WTC11 (cell line): Measurements from ENCODE around the gene TMEM117. TPM values are rescaled to one million over a fixed set of nuclear protein-coding genes. Genes with fewer than 3 reads are reported as not detected.

ENCODE experiments used
- ATAC-seq: fragments of 200-7000 bp; cut with Tn5 transposase; 2 replicates; pipeline ENCODE4 v1.10.0; 2021; ENCODE audit warnings: mild to moderate bottlenecking, moderate library complexity
- CTCF ChIA-PET: fragments of 300-600 bp; sonication (Branson Sonifier 250); formaldehyde crosslinking; loops from one replicate; lab custom pipeline; 2021; ENCODE audit warnings: antibody characterized with exemption; lab: Charles Lee
- POLR2A ChIA-PET: fragments of 350-600 bp; sonication (Branson Sonifier 250); formaldehyde crosslinking; loops from one replicate; lab custom pipeline; 2021; ENCODE audit warnings: antibody characterized with exemption; lab: Charles Lee
- DNase-seq: peaks from one replicate; pipeline ENCODE4 v3.0.0; 2021; ENCODE audit warnings: low spot score
- H3K27ac Mint-ChIP-seq: 2 replicates; pipeline ENCODE4 v1.8.0; 2021; ENCODE audit warnings: mixed read lengths
- H3K27me3 Mint-ChIP-seq: 2 replicates; pipeline ENCODE4 v1.8.0; 2021; ENCODE audit warnings: low read depth, mild to moderate bottlenecking, moderate library complexity, mixed read lengths
- H3K36me3 Mint-ChIP-seq: 2 replicates; pipeline ENCODE4 v1.8.0; 2021; ENCODE audit warnings: mixed read lengths
- H3K4me1 Mint-ChIP-seq: 2 replicates; pipeline ENCODE4 v1.8.0; 2022; ENCODE audit warnings: mixed read lengths
- H3K4me3 Mint-ChIP-seq: 2 replicates; pipeline ENCODE4 v1.8.0; 2021; ENCODE audit warnings: mild to moderate bottlenecking, moderate library complexity, mixed read lengths
- H3K9me3 Mint-ChIP-seq: 2 replicates; pipeline ENCODE4 v1.8.0; 2021; ENCODE audit warnings: mixed read lengths
- ATF1 ChIP-seq: sonication (generic); formaldehyde crosslinking; IDR thresholded peaks from 2 replicates; pipeline ENCODE4 v1.8.1; 2023; ENCODE audit warnings: mild to moderate bottlenecking, moderate library complexity, missing genetic modification reagents
- CREM ChIP-seq: sonication (generic); formaldehyde crosslinking; IDR thresholded peaks from 2 replicates; pipeline ENCODE4 v1.8.1; 2022; ENCODE audit warnings: mild to moderate bottlenecking, missing genetic modification reagents, moderate library complexity
- ESRRA ChIP-seq: sonication (generic); formaldehyde crosslinking; IDR thresholded peaks from 2 replicates; pipeline ENCODE4 v1.8.1; 2022; ENCODE audit warnings: mild to moderate bottlenecking, missing genetic modification reagents, borderline replicate concordance
- KAT7 ChIP-seq: sonication (generic); formaldehyde crosslinking; IDR thresholded peaks from 2 replicates; pipeline ENCODE4 v1.8.1; 2023; ENCODE audit warnings: missing genetic modification reagents, mild to moderate bottlenecking, borderline replicate concordance
- NR3C1 ChIP-seq: sonication (generic); formaldehyde crosslinking; conservative IDR thresholded peaks from 2 replicates; pipeline ENCODE4 v1.8.1; 2023; ENCODE audit warnings: low read depth, mild to moderate bottlenecking, missing genetic modification reagents
- PREB ChIP-seq: sonication (generic); formaldehyde crosslinking; IDR thresholded peaks from 2 replicates; pipeline ENCODE4 v1.8.1; 2022; ENCODE audit warnings: mild to moderate bottlenecking, missing genetic modification reagents, moderate library complexity, borderline replicate concordance
- RELA ChIP-seq: sonication (generic); formaldehyde crosslinking; IDR thresholded peaks from 2 replicates; pipeline ENCODE4 v1.8.1; 2022; ENCODE audit warnings: missing genetic modification reagents, mild to moderate bottlenecking, borderline replicate concordance
- SMAD3 ChIP-seq: sonication (generic); formaldehyde crosslinking; IDR thresholded peaks from 2 replicates; pipeline ENCODE4 v1.8.0; 2022; ENCODE audit warnings: missing genetic modification reagents, mild to moderate bottlenecking, borderline replicate concordance
- TCF7 ChIP-seq: sonication (generic); formaldehyde crosslinking; IDR thresholded peaks from 2 replicates; pipeline ENCODE4 v1.8.0; 2022; ENCODE audit warnings: mild to moderate bottlenecking, low read depth, missing genetic modification reagents, moderate library complexity
- USF1 ChIP-seq: sonication (generic); formaldehyde crosslinking; IDR thresholded peaks from 2 replicates; pipeline ENCODE4 v1.8.0; 2022; ENCODE audit warnings: mild to moderate bottlenecking, missing genetic modification reagents
- ZNF671 ChIP-seq: fragments of 250-450 bp; sonication (Bioruptor Pico); IDR thresholded peaks from 2 replicates; pipeline ENCODE4 v1.8.0; 2021; ENCODE audit warnings: mild to moderate bottlenecking
- total RNA-seq: library from RNA; stranded (reverse); gene quantifications from 3 replicates; pipeline ENCODE4 v1.2.3, GENCODE V29; 2021
- TF ChIP-seq, protein P1 (sequence below): sonication (generic); formaldehyde crosslinking; IDR thresholded peaks from 2 replicates; pipeline ENCODE4 v1.8.0; 2023; ENCODE audit warnings: mild to moderate bottlenecking, missing genetic modification reagents
- TF ChIP-seq, protein P2 (sequence below): sonication (generic); formaldehyde crosslinking; IDR thresholded peaks from 2 replicates; pipeline ENCODE4 v1.8.0; 2022; ENCODE audit warnings: mild to moderate bottlenecking, missing genetic modification reagents
- TF ChIP-seq, protein P3 (sequence below): fragments of 250-450 bp; sonication (Bioruptor Pico); conservative IDR thresholded peaks from 2 replicates; pipeline ENCODE4 v1.9.0; 2021; ENCODE audit warnings: mild to moderate bottlenecking
- TF ChIP-seq, protein P4 (sequence below): sonication (generic); formaldehyde crosslinking; IDR thresholded peaks from 2 replicates; pipeline ENCODE4 v1.8.1; 2023; ENCODE audit warnings: mild to moderate bottlenecking, missing genetic modification reagents
- TF ChIP-seq, protein P5 (sequence below): sonication (generic); formaldehyde crosslinking; IDR thresholded peaks from 2 replicates; pipeline ENCODE4 v1.8.1; 2023; ENCODE audit warnings: mild to moderate bottlenecking, missing genetic modification reagents, borderline replicate concordance
- TF ChIP-seq, protein P6 (sequence below): sonication (generic); formaldehyde crosslinking; IDR thresholded peaks from 2 replicates; pipeline ENCODE4 v1.8.1; 2023; ENCODE audit warnings: mild to moderate bottlenecking, missing genetic modification reagents, moderate library complexity
- TF ChIP-seq, protein P7 (sequence below): sonication (generic); formaldehyde crosslinking; IDR thresholded peaks from 2 replicates; pipeline ENCODE4 v1.8.1; 2023; ENCODE audit warnings: mild to moderate bottlenecking, missing genetic modification reagents, moderate library complexity

TMEM117 gene
- total RNA-seq, 1 experiment from 2014 or later: 1.5 TPM

DNA sequence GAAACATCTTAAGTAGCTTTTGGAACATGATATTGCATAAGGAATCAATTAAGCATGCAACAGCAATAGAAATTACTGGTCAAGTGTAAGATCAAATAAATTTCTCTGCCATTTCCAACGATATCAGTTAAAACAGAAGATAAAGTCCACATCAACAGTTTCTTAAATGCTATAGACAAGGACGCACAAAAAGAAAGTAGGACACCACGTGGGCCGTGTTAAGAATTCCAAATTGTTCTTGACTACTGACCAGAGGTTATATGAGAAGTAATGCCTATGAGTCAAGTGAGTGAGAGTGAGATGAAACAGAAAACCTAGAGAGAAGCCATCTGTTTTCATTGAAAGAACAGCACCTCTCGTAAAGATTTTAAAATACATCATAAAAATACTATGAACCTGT is 318.2 kb downstream of the TMEM117 start:
- no peak overlapping the region for H3K27ac Mint-ChIP-seq

More for the DNA sequence above, 318.2 kb downstream of the TMEM117 start:
- no peaks in the 10 kb centered on the region for H3K36me3 Mint-ChIP-seq
- POLR2A ChIA-PET: no interaction called here
- TF ChIP-seq, protein P1, sequence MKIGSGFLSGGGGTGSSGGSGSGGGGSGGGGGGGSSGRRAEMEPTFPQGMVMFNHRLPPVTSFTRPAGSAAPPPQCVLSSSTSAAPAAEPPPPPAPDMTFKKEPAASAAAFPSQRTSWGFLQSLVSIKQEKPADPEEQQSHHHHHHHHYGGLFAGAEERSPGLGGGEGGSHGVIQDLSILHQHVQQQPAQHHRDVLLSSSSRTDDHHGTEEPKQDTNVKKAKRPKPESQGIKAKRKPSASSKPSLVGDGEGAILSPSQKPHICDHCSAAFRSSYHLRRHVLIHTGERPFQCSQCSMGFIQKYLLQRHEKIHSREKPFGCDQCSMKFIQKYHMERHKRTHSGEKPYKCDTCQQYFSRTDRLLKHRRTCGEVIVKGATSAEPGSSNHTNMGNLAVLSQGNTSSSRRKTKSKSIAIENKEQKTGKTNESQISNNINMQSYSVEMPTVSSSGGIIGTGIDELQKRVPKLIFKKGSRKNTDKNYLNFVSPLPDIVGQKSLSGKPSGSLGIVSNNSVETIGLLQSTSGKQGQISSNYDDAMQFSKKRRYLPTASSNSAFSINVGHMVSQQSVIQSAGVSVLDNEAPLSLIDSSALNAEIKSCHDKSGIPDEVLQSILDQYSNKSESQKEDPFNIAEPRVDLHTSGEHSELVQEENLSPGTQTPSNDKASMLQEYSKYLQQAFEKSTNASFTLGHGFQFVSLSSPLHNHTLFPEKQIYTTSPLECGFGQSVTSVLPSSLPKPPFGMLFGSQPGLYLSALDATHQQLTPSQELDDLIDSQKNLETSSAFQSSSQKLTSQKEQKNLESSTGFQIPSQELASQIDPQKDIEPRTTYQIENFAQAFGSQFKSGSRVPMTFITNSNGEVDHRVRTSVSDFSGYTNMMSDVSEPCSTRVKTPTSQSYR (CRISPR knock-in tag): no peak
- TF ChIP-seq, protein P2, sequence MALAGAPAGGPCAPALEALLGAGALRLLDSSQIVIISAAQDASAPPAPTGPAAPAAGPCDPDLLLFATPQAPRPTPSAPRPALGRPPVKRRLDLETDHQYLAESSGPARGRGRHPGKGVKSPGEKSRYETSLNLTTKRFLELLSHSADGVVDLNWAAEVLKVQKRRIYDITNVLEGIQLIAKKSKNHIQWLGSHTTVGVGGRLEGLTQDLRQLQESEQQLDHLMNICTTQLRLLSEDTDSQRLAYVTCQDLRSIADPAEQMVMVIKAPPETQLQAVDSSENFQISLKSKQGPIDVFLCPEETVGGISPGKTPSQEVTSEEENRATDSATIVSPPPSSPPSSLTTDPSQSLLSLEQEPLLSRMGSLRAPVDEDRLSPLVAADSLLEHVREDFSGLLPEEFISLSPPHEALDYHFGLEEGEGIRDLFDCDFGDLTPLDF (CRISPR knock-in tag): no peak
- TF ChIP-seq ZNF671 (CRISPR knock-in tag) (no peak), NR3C1 (CRISPR knock-in tag) (no peak), ESRRA (CRISPR knock-in tag) (no peak), KAT7 (no peak), RELA (CRISPR knock-in tag) (no peak), SMAD3 (CRISPR knock-in tag) (no peak), USF1 (no peak), ATF1 (CRISPR knock-in tag) (no peak), TCF7 (CRISPR knock-in tag) (no peak), CREM (CRISPR knock-in tag) (no peak), PREB (CRISPR knock-in tag) (no peak)
- TF ChIP-seq, protein P3, sequence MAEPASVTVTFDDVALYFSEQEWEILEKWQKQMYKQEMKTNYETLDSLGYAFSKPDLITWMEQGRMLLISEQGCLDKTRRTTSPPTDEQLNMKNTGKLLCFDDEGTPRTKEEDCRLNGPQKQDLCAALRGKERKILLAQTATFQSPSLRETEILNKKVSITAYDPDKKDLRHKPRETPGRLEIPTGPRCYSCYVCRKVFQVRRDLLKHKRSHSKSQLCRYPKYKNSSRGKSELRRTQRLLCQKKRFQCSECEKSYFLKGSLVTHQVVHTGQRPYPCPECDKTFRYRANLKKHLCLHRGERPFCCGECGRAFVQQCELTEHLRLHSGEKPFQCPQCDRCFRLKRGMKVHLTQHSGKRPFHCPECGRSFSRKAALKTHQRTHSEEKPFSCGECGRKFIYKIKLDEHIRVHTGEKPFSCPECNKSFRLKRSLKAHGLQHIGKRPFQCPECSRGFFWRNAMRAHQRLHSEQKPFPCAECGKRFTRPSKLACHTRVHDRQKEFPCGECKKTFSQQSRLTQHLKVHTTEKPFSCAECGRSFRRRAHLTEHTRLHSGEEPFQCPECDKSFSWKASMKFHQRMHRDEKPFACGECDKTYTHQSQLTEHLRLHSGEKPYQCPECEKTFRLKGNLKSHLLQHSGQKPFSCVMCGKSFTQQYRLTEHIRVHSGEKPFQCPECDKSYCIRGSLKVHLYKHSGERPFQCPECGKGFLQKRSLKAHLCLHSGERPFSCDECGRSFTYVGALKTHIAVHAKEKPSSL (CRISPR knock-in tag): no peak
- TF ChIP-seq, protein P4, sequence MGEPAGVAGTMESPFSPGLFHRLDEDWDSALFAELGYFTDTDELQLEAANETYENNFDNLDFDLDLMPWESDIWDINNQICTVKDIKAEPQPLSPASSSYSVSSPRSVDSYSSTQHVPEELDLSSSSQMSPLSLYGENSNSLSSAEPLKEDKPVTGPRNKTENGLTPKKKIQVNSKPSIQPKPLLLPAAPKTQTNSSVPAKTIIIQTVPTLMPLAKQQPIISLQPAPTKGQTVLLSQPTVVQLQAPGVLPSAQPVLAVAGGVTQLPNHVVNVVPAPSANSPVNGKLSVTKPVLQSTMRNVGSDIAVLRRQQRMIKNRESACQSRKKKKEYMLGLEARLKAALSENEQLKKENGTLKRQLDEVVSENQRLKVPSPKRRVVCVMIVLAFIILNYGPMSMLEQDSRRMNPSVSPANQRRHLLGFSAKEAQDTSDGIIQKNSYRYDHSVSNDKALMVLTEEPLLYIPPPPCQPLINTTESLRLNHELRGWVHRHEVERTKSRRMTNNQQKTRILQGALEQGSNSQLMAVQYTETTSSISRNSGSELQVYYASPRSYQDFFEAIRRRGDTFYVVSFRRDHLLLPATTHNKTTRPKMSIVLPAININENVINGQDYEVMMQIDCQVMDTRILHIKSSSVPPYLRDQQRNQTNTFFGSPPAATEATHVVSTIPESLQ (CRISPR knock-in tag): no peak
- TF ChIP-seq, protein P5, sequence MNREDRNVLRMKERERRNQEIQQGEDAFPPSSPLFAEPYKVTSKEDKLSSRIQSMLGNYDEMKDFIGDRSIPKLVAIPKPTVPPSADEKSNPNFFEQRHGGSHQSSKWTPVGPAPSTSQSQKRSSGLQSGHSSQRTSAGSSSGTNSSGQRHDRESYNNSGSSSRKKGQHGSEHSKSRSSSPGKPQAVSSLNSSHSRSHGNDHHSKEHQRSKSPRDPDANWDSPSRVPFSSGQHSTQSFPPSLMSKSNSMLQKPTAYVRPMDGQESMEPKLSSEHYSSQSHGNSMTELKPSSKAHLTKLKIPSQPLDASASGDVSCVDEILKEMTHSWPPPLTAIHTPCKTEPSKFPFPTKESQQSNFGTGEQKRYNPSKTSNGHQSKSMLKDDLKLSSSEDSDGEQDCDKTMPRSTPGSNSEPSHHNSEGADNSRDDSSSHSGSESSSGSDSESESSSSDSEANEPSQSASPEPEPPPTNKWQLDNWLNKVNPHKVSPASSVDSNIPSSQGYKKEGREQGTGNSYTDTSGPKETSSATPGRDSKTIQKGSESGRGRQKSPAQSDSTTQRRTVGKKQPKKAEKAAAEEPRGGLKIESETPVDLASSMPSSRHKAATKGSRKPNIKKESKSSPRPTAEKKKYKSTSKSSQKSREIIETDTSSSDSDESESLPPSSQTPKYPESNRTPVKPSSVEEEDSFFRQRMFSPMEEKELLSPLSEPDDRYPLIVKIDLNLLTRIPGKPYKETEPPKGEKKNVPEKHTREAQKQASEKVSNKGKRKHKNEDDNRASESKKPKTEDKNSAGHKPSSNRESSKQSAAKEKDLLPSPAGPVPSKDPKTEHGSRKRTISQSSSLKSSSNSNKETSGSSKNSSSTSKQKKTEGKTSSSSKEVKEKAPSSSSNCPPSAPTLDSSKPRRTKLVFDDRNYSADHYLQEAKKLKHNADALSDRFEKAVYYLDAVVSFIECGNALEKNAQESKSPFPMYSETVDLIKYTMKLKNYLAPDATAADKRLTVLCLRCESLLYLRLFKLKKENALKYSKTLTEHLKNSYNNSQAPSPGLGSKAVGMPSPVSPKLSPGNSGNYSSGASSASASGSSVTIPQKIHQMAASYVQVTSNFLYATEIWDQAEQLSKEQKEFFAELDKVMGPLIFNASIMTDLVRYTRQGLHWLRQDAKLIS (CRISPR knock-in tag): no peak
- TF ChIP-seq, protein P6, sequence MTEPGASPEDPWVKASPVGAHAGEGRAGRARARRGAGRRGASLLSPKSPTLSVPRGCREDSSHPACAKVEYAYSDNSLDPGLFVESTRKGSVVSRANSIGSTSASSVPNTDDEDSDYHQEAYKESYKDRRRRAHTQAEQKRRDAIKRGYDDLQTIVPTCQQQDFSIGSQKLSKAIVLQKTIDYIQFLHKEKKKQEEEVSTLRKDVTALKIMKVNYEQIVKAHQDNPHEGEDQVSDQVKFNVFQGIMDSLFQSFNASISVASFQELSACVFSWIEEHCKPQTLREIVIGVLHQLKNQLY (CRISPR knock-in tag): no peak
- TF ChIP-seq, protein P7, sequence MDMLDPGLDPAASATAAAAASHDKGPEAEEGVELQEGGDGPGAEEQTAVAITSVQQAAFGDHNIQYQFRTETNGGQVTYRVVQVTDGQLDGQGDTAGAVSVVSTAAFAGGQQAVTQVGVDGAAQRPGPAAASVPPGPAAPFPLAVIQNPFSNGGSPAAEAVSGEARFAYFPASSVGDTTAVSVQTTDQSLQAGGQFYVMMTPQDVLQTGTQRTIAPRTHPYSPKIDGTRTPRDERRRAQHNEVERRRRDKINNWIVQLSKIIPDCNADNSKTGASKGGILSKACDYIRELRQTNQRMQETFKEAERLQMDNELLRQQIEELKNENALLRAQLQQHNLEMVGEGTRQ (CRISPR knock-in tag): no peak
- DNase-seq (no peak), ATAC-seq (no peak)
- H3K4me3 Mint-ChIP-seq: no peak overlapping the region
- H3K4me1 Mint-ChIP-seq: peaks cover 10% of the 10 kb centered on the region
- H3K9me3 Mint-ChIP-seq: no peaks in the 10 kb centered on the region
- H3K27me3 Mint-ChIP-seq: no peaks in the 10 kb centered on the region
- CTCF ChIA-PET: no interaction called here
